CD8-positive, alpha-beta memory T cell (primary cell): Measurements from ENCODE around the gene FHDC1. TPM values are rescaled to one million over a fixed set of nuclear protein-coding genes. Genes with fewer than 3 reads are reported as not detected.

Source experiments
- CTCF ChIA-PET: fragments of 350-600 bp; sonication (Branson Sonifier 250); formaldehyde crosslinking; loops from one replicate; lab custom pipeline; 2021; ENCODE audit warnings: antibody characterized with exemption; lab: Charles Lee
- POLR2A ChIA-PET: fragments of 350-600 bp; sonication (Branson Sonifier 250); formaldehyde crosslinking; loops from one replicate; lab custom pipeline; 2021; ENCODE audit warnings: antibody characterized with exemption; lab: Charles Lee
- DNase-seq, 5 donors: peaks; one replicate each; pipeline versions ENCODE4 v3.0.0 to v3.0.0-alpha.2; 2020 to 2022; ENCODE audit warnings: mixed read lengths in 1 of 5
- H3K27ac ChIP-seq: one replicate; pipeline ENCODE4 v1.7.0; 2013; ENCODE audit warnings: low read depth, mild to moderate bottlenecking, low read length, moderate library complexity
- H3K27me3 ChIP-seq: 2 replicates; pipeline ENCODE4 v1.7.0; 2013; ENCODE audit warnings: low read length, mild to moderate bottlenecking; ENCODE audit not compliant: insufficient read depth, poor library complexity, severe bottlenecking
- H3K36me3 ChIP-seq: 2 replicates; pipeline ENCODE4 v1.7.0; 2013; ENCODE audit warnings: mild to moderate bottlenecking, low read length, moderate library complexity; ENCODE audit not compliant: insufficient read depth
- H3K4me1 ChIP-seq: 2 replicates; pipeline ENCODE4 v1.7.0; 2013; ENCODE audit warnings: mild to moderate bottlenecking, low read length, moderate library complexity; ENCODE audit not compliant: insufficient read depth
- H3K4me3 ChIP-seq: 2 replicates; pipeline ENCODE4 v1.7.0; 2013; ENCODE audit warnings: mild to moderate bottlenecking, low read length
- H3K9me3 ChIP-seq: 2 replicates; pipeline ENCODE4 v1.7.0; 2013; ENCODE audit warnings: mild to moderate bottlenecking, low read length
- H3K27ac Mint-ChIP-seq, 8 donors: one replicate each; pipeline ENCODE4 v1.8.0; 2020 to 2021; ENCODE audit warnings: mixed read lengths in 8 of 8, mild to moderate bottlenecking in 6 of 8, inconsistent platforms in 3 of 8, moderate library complexity in 3 of 8
- H3K27me3 Mint-ChIP-seq, 2 donors: one replicate each; pipeline ENCODE4 v1.8.0; 2020 to 2021; ENCODE audit warnings: mixed read lengths in 2 of 2, mild to moderate bottlenecking in 1 of 2, moderate library complexity in 1 of 2
- H3K36me3 Mint-ChIP-seq, 3 donors: one replicate each; pipeline ENCODE4 v1.8.0; 2020 to 2021; ENCODE audit warnings: mixed read lengths in 3 of 3, inconsistent platforms in 1 of 3, mild to moderate bottlenecking in 1 of 3
- H3K4me1 Mint-ChIP-seq, 3 donors: one replicate each; pipeline ENCODE4 v1.8.0; 2020 to 2021; ENCODE audit warnings: mixed read lengths in 3 of 3, inconsistent platforms in 1 of 3, mild to moderate bottlenecking in 1 of 3
- H3K4me3 Mint-ChIP-seq, 7 donors: one replicate each; pipeline ENCODE4 v1.8.0; 2020 to 2021; ENCODE audit warnings: mixed read lengths in 7 of 7, mild to moderate bottlenecking in 6 of 7, moderate library complexity in 4 of 7, inconsistent platforms in 2 of 7
- H3K9me3 Mint-ChIP-seq, 5 donors: one replicate each; pipeline ENCODE4 v1.8.0; 2020 to 2022; ENCODE audit warnings: mixed read lengths in 5 of 5, mild to moderate bottlenecking in 3 of 5, moderate library complexity in 2 of 5, inconsistent platforms in 1 of 5
- polyA plus RNA-seq: library from polyadenylated mRNA; unstranded; fragments of 300-500 nt; fragmentation: Illumina TruSeq; gene quantifications from one replicate; pipeline ENCODE4 v1.2.3, GENCODE V29; 2021
- total RNA-seq, 2 experiments: library from RNA; stranded (reverse); gene quantifications; one replicate each; pipeline ENCODE4 v1.2.3, GENCODE V29; 2021

Gene FHDC1
- total and polyA plus RNA-seq, 3 experiments from 2014 or later, result 0.04 TPM; not detected in 1

GRCh38 chr4:153028535-153028934 lies 92.4 kb downstream of the FHDC1 start:
- Mint-ChIP-seq H3K4me1 (no peaks in the 10 kb centered on the region), H3K27me3 (peaks cover 17 to 30% of the 10 kb centered on the region in 2 donors), H3K9me3 (peaks cover 16 to 27% (median 24%) of the 10 kb centered on the region in 5 donors), H3K4me3 (no peak overlapping the region), H3K36me3 (peaks cover 0 to 13% (median 0%) of the 10 kb centered on the region in 3 donors), H3K27ac (no peak overlapping the region)
- Histone ChIP-seq H3K27me3 (no peaks in the 10 kb centered on the region), H3K36me3 (no peaks in the 10 kb centered on the region), H3K9me3 (peaks cover 12% of the 10 kb centered on the region), H3K27ac (no peak overlapping the region), H3K4me3 (no peak overlapping the region), H3K4me1 (no peaks in the 10 kb centered on the region)
- ChIA-PET CTCF (no interaction called here), POLR2A (no interaction called here)
- DNase-seq, result no peak

Other genes starting within 250 kb of the FHDC1 start
- gene TIGD4, start 156.6 kb upstream of the FHDC1 start, total RNA-seq, result under 1 TPM; 0.60 to 0.68 TPM
- gene TIGD4, start 156.6 kb upstream of the FHDC1 start, polyA plus RNA-seq, result 0.29 TPM
- 10 to 100 TPM; 13.1 to 14.0 TPM for gene ARFIP1, start 156.4 kb upstream of the FHDC1 start, total RNA-seq
- gene ARFIP1, start 156.4 kb upstream of the FHDC1 start, polyA plus RNA-seq, result 15.3 TPM